Omental fat pad (tissue), 4 donors: ENCODE measurements around the gene BBS10. TPM values are rescaled to one million over a fixed set of nuclear protein-coding genes. Genes with fewer than 3 reads are reported as not detected.
"Not testable (repeated sequence)": the region's sequence is repeated elsewhere in the genome, so short reads cannot be mapped to it uniquely, and the experiment has no call there.

Experiments
- ATAC-seq: fragments of 150-250 bp; one replicate; pipeline ENCODE4 v1.9.1; 2016; ENCODE audit warnings: mild to moderate bottlenecking, moderate library complexity; ENCODE audit not compliant: low FRiP score
- DNase-seq: peaks from one replicate; pipeline ENCODE4 v3.0.0-alpha.2; 2019; ENCODE audit warnings: low spot score
- total RNA-seq, 4 donors: library from RNA; depleted of rRNA; stranded (reverse); fragments of >200 nt; gene quantifications; one replicate each; pipeline ENCODE4 v1.1.0, GENCODE V29; 2016
- TF ChIP-seq, protein P1 (sequence below), 3 donors: fragments of 450-650 bp; IDR thresholded peaks; one replicate each; pipeline ENCODE4 v1.5.1; 2016 to 2017; ENCODE audit warnings: antibody characterized with exemption in 3 of 3, mild to moderate bottlenecking in 3 of 3, moderate library complexity in 2 of 3

Gene BBS10
- total RNA-seq, 4 donors from 2014 or later, result 7.2 to 17.9 (median 15.7) TPM

DNA sequence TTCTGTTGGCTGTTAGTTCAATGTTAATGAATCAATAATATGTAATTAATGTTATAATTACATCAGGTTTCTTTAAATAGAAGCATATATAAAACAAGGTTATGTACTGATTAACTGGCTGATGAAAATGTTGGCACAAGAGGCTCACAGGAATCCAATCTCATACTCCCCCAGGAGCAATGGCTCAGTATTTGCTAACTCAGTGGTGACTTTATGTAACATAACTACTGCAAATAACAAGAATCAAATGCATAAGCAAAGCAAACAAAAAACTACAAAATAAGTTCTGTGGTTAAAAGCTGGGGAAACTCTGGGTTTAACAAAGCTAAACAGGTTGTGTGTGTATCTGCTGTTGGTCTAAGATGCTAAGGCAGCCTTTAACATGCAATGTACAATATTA is 27.7 kb upstream of the BBS10 start:
- DNase-seq (no peak), ATAC-seq (no peak)
- TF ChIP-seq, protein P1, sequence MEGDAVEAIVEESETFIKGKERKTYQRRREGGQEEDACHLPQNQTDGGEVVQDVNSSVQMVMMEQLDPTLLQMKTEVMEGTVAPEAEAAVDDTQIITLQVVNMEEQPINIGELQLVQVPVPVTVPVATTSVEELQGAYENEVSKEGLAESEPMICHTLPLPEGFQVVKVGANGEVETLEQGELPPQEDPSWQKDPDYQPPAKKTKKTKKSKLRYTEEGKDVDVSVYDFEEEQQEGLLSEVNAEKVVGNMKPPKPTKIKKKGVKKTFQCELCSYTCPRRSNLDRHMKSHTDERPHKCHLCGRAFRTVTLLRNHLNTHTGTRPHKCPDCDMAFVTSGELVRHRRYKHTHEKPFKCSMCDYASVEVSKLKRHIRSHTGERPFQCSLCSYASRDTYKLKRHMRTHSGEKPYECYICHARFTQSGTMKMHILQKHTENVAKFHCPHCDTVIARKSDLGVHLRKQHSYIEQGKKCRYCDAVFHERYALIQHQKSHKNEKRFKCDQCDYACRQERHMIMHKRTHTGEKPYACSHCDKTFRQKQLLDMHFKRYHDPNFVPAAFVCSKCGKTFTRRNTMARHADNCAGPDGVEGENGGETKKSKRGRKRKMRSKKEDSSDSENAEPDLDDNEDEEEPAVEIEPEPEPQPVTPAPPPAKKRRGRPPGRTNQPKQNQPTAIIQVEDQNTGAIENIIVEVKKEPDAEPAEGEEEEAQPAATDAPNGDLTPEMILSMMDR (IDR thresholded peaks at IDR 0.05), result no peak

DNA sequence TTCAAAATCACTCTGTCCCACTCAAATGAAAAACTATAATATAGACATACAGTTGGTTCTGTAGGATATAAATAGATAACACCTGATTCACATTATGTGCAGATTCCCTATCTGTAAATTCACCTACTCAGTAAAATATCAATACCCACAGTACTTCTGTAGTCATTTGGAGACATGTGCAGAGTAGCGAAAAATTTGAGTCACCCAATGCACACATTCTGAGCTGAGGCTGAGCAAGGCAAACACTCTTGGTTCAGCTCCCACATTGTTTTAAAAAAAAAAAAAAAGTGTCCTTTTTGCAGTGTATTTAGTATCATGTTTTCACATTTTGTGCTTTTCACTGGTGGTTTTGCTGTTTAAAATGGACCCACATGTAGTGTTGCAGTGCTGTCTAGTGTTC is 27.3 kb upstream of the BBS10 start:
- ATAC-seq, result no peak
- no peak for DNase-seq
- TF ChIP-seq, protein P1 (IDR thresholded peaks at IDR 0.05), result no peak

DNA sequence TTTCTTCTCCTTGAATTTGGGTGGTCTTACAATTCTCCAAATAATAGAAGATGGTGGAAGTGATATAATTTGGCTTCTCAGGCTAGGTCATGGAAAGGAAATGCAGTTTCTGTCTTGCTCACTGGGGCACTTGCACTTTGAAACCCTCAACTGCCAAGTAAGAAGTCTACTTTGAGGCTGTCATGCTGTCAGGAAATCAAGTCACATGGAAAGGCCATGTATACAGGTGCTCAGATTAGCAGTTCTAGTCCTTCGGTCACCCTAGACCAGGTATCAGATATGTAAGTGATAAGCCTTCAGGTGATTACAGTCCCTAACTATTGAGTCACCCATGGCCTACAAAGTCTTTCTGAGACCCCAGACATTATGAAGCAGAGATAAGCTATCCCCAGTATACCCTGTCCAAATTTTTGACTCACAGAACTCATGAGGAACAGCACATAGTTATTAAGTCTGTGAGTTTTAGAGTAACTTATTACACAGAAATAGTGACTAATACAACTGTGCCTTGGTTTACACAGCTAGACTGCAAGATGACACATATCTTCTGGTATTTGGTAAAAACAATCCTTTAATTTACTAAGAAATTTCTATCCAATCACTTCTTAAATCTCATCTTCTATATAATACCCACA is 26.3 kb upstream of the BBS10 start:
- TF ChIP-seq, protein P1 (IDR thresholded peaks at IDR 0.05), result no peak
- ATAC-seq (no peak), DNase-seq (no peak)

DNA sequence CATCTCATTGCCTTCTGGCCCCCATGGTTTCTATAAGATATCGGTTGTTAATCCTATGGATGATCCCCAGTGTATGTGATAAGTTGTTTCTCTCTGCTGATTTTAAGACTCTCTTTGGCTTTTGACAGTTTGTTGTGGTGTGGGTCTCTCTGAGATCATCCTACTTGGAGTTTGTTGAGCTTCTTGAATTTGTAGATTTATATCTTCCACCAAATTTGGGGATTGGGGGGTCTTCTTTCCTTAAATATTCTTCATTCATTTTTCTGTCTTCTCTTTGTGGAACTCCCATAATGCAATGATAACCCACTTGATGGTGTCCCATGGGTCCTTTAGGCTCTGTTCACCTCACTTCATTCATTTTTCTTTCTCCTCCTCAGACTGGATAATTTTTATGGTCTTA is 20.0 kb upstream of the BBS10 start:
- no peak for ATAC-seq
- no peak for DNase-seq
- TF ChIP-seq, protein P1 (IDR thresholded peaks at IDR 0.05), result no peak

DNA sequence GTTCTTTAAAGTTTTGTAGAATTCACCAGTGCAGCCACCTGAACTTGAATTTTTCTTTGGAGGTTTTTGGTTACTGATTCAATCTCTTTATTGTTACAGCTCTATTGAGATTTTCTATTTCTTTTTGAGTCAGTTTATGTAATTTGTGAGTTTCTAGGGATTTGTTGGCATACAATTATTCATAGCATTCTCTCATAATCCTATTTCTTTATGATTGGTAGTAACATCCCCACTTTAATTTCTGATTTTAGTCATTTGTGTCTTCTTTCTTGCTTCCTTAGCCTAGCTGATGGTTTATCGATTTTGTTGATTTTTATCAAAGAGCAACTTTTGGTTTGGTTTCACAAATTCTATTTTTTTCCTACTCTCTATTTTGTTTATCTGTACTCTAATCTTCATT is 17.9 kb upstream of the BBS10 start:
- TF ChIP-seq, protein P1 (IDR thresholded peaks at IDR 0.05), result no peak
- DNase-seq, result no peak
- no peak for ATAC-seq

DNA sequence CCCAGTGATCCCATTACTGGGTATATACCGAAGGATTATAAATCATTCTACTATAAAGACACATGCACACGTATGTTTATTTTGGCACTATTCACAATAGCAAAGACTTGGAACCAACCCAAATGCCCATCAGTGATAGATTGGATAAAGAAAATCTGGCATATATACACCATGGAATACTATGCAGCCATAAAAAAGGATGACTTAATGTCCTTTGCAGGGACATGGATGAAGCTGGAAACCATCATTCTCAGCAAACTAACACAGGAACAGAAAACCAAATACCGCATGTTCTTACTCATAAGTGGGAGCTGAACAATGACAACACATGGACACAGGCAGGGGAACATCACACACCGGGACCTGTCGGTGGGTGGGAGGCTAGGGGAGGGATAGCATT is 15.9 kb upstream of the BBS10 start:
- not testable (repeated sequence) for ATAC-seq, DNase-seq

DNA sequence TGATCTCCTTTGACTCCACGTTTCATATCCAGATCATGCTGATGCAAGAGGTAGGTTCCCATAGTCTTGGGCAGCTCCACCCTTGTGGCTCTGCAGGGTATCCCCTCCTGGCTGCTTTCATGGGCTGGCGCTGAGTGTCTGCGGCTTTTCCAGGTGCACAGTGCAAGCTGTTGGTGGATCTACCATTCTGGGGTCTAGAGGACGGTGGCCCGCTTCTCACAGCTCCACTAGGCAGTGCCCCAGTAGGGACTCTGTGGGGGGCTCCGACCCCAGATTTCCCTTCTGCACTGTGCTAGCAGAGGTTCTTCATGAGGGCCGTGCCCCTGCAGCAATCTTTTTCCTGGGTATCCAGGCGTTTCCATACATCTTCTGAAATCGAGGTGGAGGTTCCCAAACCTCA is 12.1 kb upstream of the BBS10 start:
- ATAC-seq (no peak), DNase-seq (no peak)
- TF ChIP-seq, protein P1 (IDR thresholded peaks at IDR 0.05), result no peak
